ENCODE results near the gene CDPF1. TPM values are rescaled to one million over a fixed set of nuclear protein-coding genes. Genes with fewer than 3 reads are reported as not detected.

CDPF1 gene
- total RNA-seq, 1 donor from 2014 or later, result 11.1 TPM

DNA sequence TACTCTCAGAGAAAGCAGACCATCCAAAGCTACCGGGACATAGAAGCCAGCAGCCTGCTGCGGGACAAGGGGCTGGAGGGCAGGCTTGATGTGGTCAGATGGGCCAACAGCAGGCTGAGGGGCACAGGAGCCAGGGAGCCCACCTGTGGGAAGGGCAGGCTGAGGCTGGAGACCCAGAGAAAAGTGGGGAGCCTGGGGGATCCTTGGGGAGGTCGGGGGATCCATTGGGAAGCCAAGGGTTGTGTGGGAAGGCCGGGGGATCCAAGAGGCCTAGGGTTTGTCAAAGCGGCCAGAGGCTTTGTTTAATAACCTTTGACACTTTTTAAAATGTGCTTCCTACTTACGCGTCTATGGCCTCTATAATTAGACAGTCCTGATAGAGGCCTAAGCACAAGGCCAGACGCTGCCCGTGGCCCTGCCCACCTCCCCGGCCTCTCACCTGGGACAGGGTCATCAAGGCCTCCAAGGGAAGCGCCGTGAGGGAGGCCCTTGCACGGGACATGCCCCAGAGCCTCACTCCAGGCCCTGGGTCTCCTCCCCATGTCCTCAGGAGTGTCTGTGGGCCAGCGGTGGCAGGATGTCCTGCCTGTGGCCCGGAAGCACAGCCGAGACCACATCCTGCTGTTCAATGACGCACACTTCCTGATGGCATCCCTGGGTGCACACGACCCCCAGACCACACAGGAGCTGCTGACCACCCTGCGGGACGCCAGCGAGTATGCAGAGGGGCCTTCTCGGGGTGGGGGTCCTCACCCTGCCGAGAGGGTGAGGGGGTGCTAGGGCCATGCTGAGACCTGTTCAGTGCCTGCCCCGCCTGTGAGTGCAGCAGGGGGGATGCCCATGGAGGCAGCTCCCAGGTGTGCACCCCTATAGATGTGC is 38.0 kb upstream of the CDPF1 start:
- no peak overlapping the region for H3K27ac Mint-ChIP-seq (ENCODE audit: unreplicated experiment)
- no peak overlapping the region for H3K4me3 Mint-ChIP-seq
- no peaks in the 10 kb centered on the region for H3K27me3 Mint-ChIP-seq (ENCODE audit: low read depth)
- no peaks in the 10 kb centered on the region for H3K9me3 Mint-ChIP-seq
- TF ChIP-seq, protein P1, sequence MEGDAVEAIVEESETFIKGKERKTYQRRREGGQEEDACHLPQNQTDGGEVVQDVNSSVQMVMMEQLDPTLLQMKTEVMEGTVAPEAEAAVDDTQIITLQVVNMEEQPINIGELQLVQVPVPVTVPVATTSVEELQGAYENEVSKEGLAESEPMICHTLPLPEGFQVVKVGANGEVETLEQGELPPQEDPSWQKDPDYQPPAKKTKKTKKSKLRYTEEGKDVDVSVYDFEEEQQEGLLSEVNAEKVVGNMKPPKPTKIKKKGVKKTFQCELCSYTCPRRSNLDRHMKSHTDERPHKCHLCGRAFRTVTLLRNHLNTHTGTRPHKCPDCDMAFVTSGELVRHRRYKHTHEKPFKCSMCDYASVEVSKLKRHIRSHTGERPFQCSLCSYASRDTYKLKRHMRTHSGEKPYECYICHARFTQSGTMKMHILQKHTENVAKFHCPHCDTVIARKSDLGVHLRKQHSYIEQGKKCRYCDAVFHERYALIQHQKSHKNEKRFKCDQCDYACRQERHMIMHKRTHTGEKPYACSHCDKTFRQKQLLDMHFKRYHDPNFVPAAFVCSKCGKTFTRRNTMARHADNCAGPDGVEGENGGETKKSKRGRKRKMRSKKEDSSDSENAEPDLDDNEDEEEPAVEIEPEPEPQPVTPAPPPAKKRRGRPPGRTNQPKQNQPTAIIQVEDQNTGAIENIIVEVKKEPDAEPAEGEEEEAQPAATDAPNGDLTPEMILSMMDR (conservative IDR thresholded peaks at IDR 0.05), result no peak
- DNase-seq (ENCODE audit: low read depth, low spot score), result no peak
- H3K4me1 Mint-ChIP-seq, result no peaks in the 10 kb centered on the region
- peaks cover 11% of the 10 kb centered on the region for H3K36me3 Mint-ChIP-seq (ENCODE audit: low read depth)

DNA sequence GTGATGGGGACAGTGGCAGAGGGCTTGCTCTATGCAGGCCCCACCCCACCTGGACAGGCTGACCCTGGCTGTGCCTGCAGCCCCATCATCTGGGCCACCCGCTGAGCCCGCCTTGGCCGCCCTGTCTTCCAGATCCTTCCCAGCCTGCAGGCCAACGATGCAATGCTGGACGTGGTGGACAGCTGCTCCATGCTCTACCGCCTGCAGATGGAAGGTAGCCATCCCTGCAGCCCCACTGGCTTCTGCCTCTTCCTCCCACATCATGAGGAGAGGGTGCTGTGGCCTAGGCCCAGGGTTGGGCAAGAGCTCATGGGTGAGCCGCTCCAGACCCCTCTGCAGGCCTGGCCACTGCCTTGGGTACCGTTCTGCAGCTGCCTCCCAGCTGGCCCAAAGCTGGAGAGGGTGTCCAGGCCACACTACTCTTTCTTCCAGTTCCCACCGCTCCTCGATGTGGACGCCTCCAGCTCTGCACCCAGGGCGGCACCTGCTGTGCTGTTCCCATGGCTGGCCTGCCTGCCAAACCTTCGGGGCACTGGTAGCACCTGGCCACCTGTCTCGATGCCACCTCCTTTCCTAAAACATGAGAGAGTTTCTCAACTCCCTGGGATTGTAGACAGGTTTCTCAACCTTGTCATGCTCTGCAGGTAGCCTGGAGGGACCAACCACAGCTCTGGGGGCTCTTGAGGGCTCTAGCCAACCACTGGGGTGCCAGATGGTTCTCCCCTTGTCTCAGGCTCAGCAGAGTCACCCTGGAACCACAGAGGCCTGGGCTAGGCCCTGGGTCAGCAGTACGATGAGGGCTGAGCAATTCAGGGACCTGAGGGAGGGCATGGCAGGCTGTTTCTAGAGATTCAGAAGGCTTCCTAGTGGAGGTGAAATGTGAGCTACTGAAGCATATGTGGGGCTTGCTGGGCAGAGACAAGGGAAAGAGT is 37.1 kb upstream of the CDPF1 start:
- peaks cover 6% of the 10 kb centered on the region for H3K36me3 Mint-ChIP-seq (ENCODE audit: low read depth)
- TF ChIP-seq, protein P1 (conservative IDR thresholded peaks at IDR 0.05), result no peak
- no peaks in the 10 kb centered on the region for H3K9me3 Mint-ChIP-seq
- no peak overlapping the region for H3K4me3 Mint-ChIP-seq
- no peaks in the 10 kb centered on the region for H3K4me1 Mint-ChIP-seq
- DNase-seq (ENCODE audit: low read depth, low spot score), result no peak
- H3K27me3 Mint-ChIP-seq (ENCODE audit: low read depth), result no peaks in the 10 kb centered on the region
- no peak overlapping the region for H3K27ac Mint-ChIP-seq (ENCODE audit: unreplicated experiment)

DNA sequence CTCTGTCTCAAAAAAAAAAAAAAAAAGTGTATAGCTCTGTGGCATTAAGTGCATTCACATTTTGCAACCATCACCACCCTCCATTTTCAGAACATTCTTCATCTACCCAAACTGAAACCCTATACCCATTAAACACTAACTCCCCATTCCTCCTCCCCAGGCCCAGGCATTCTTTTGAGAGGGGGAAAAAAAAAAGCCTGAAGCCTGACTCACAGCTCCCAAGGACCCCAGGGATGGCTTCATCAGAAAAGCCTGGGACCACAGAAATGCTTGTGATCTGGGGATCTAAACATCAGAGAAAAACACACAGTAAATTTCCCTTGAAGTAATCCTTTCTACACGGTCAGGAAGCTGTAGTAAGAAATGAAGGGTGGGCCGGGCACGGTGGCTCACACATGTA is 35.9 kb upstream of the CDPF1 start:
- TF ChIP-seq, protein P1 (conservative IDR thresholded peaks at IDR 0.05), result no peak
- no peak for DNase-seq (ENCODE audit: low read depth, low spot score)
- Mint-ChIP-seq H3K27me3 (ENCODE audit: low read depth) (no peaks in the 10 kb centered on the region), H3K27ac (ENCODE audit: unreplicated experiment) (no peak overlapping the region), H3K9me3 (no peaks in the 10 kb centered on the region), H3K36me3 (ENCODE audit: low read depth) (peaks cover 10% of the 10 kb centered on the region), H3K4me1 (no peaks in the 10 kb centered on the region), H3K4me3 (no peak overlapping the region)

DNA sequence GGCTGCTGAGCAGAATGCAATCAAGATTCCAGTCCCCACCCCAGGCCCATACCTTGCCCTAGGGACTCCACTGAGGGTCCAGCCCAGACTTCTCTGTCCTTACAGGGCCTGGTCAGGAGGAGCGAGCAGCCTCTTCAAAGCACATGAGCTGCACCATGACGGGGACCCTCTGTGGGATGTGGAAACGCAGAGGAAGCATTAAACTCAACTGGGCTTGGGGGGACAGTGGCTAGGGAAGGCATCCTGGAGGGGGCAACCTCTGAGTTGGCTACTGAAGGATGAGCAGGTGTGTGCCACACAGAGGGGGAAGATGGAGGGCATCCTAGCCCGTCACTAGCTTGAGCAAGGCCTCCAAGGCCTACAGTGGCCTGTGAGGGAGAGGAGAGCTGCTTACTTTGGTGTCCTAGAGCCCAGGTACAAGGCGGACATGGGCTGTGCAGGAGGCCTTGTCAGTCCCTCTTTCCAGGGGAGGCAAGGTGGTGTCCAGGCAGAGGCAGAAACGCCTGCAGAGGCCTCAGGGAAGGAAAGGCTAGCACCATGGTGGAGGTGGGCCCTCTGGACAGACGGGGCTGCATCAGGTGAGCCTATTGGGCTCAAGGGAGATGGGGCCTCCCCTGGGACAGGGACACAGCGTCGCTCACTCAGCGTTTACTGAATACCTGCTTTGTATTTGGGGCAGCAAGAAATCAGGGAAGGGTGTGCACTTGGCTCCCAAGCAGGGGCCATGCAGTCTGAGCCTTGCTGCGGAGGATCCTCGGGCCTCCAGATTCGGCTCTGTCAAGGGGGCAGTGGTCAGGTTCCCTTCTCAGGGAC is 32.0 kb upstream of the CDPF1 start:
- no peak overlapping the region for H3K4me3 Mint-ChIP-seq
- no peaks in the 10 kb centered on the region for H3K4me1 Mint-ChIP-seq
- H3K36me3 Mint-ChIP-seq (ENCODE audit: low read depth), result peaks cover 10% of the 10 kb centered on the region
- DNase-seq (ENCODE audit: low read depth, low spot score), result no peak
- no peak overlapping the region for H3K27ac Mint-ChIP-seq (ENCODE audit: unreplicated experiment)
- TF ChIP-seq, protein P1 (conservative IDR thresholded peaks at IDR 0.05), result no peak
- H3K9me3 Mint-ChIP-seq, result no peaks in the 10 kb centered on the region
- no peaks in the 10 kb centered on the region for H3K27me3 Mint-ChIP-seq (ENCODE audit: low read depth)
